K562 (cell line): ENCODE results near the gene AMBRA1. TPM values are rescaled to one million over a fixed set of nuclear protein-coding genes. Genes with fewer than 3 reads are reported as not detected.
A peak's percentile ranks its signal among the peaks of the same experiment; 100 is the strongest.

Source experiments
- CCNT2 ChIP-seq: IDR thresholded peaks from 2 replicates; pipeline ENCODE4 v1.6.1; 2011; ENCODE audit warnings: borderline replicate concordance, low read depth, mild to moderate bottlenecking, moderate library complexity, mixed read lengths, low read length; ENCODE audit not compliant: insufficient read length; ENCODE audit errors: extremely low read depth
- CEBPZ ChIP-seq: fragments of 150-350 bp; IDR thresholded peaks from 2 replicates; pipeline ENCODE4 v1.6.1; 2014; ENCODE audit warnings: low read depth, mild to moderate bottlenecking, low read length, borderline replicate concordance
- E2F6 ChIP-seq, 2 experiments: IDR thresholded peaks; 2 replicates each; pipeline ENCODE4 v1.6.1; 2011; ENCODE audit warnings: borderline replicate concordance in 1 of 2, control low read depth in 1 of 2, low read depth in 1 of 2, low read length in 1 of 2, mild to moderate bottlenecking in 1 of 2, mixed read lengths in 1 of 2, moderate library complexity in 1 of 2; ENCODE audit not compliant: insufficient read depth in 1 of 2, insufficient read length in 1 of 2, poor library complexity in 1 of 2, severe bottlenecking in 1 of 2; ENCODE audit errors: extremely low read depth in 1 of 2
- EHMT2 ChIP-seq: fragments of 450-650 bp; IDR thresholded peaks from 2 replicates; pipeline ENCODE4 v1.6.1; 2018; ENCODE audit warnings: antibody characterized with exemption
- FOXK2 ChIP-seq, 2 experiments: fragments of 450-650 bp; IDR thresholded peaks in 1 of 2; conservative IDR thresholded peaks in 1 of 2; 2 replicates each; pipeline ENCODE4 v1.6.1; 2016; ENCODE audit warnings: low read depth in 2 of 2, mild to moderate bottlenecking in 1 of 2
- KDM4B ChIP-seq, 2 experiments: fragments of 450-650 bp in 1 of 2; sonication (generic) in 1 of 2; IDR thresholded peaks; 2 replicates each; pipeline ENCODE4 v1.6.1; 2016 to 2017; ENCODE audit warnings: borderline replicate concordance in 2 of 2, antibody characterized with exemption in 1 of 2, low read depth in 1 of 2, mild to moderate bottlenecking in 1 of 2
- LEF1 ChIP-seq: fragments of 450-650 bp; IDR thresholded peaks from 2 replicates; pipeline ENCODE4 v1.6.1; 2016; ENCODE audit warnings: mild to moderate bottlenecking
- MCM5 ChIP-seq: fragments of 450-650 bp; IDR thresholded peaks from 2 replicates; pipeline ENCODE4 v1.6.1; 2016; ENCODE audit warnings: low read depth
- MXI1 ChIP-seq: IDR thresholded peaks from 2 replicates; pipeline ENCODE4 v1.6.1; 2011; ENCODE audit warnings: low read depth, mild to moderate bottlenecking, improper control_type of control experiment, low read length
- PHF8 ChIP-seq: fragments of 200-600 bp; sonication (generic); IDR thresholded peaks from 2 replicates; pipeline ENCODE4 v1.6.1; 2012; ENCODE audit warnings: mixed run types, mild to moderate bottlenecking, inconsistent platforms, low read length, moderate library complexity, borderline replicate concordance
- RBM22 ChIP-seq: fragments of 200-400 bp; formaldehyde crosslinking; IDR thresholded peaks from 2 replicates; pipeline ENCODE4 v1.6.1; 2018; ENCODE audit warnings: low read length, low read depth; ENCODE audit not compliant: poor library complexity, severe bottlenecking
- SFPQ ChIP-seq: fragments of 200-400 bp; formaldehyde crosslinking; IDR thresholded peaks from 2 replicates; pipeline ENCODE4 v1.6.1; 2017; ENCODE audit warnings: mild to moderate bottlenecking, low read depth, low read length, moderate library complexity
- SMAD2 ChIP-seq: fragments of 150-350 bp; IDR thresholded peaks from 2 replicates; pipeline ENCODE4 v1.6.1; 2014; ENCODE audit warnings: low read depth, mild to moderate bottlenecking, low read length
- SNIP1 ChIP-seq: fragments of 450-650 bp; IDR thresholded peaks from 2 replicates; pipeline ENCODE4 v1.7.1; 2017; ENCODE audit warnings: low read depth, mild to moderate bottlenecking
- USF1 ChIP-seq: sonication (generic); formaldehyde crosslinking; IDR thresholded peaks from 2 replicates; pipeline ENCODE4 v1.9.0; 2022; ENCODE audit warnings: mild to moderate bottlenecking, missing genetic modification reagents
- ZBTB43 ChIP-seq: sonication (generic); formaldehyde crosslinking; IDR thresholded peaks from 2 replicates; pipeline ENCODE4 v1.8.0; 2023; ENCODE audit warnings: mild to moderate bottlenecking, missing genetic modification reagents
- ZNF384 ChIP-seq: IDR thresholded peaks from 2 replicates; pipeline ENCODE4 v1.6.1; 2012; ENCODE audit warnings: low read depth, low read length, improper control_type of control experiment
- polyA plus RNA-seq, 8 experiments: library from polyadenylated mRNA; depleted of rRNA in 4 of 8; stranded (reverse) in 5 of 8; unstranded in 3 of 8; fragments of >200 nt; fragmentation: Nextera tagmentation in 2 of 8; fragmentation: Illumina TruSeq in 1 of 8; extraction: Ambion mirVana in 2 of 8; extraction: Trizol in 1 of 8; gene quantifications; 2 replicates each; pipeline versions ENCODE4 v1.2.1 to v1.2.3, GENCODE V29; 2011 to 2014; ENCODE audit warnings: inconsistent platforms in 1 of 8, missing spikeins in 1 of 8
- total RNA-seq, 7 experiments: library from RNA; depleted of rRNA in 6 of 7; stranded (reverse); fragments of >200 nt in 6 of 7; fragmentation: Illumina TruSeq in 2 of 7; extraction: Trizol in 2 of 7; gene quantifications; 2 replicates each; pipeline versions ENCODE4 v1.2.1 to v1.2.3, GENCODE V29; 2011 to 2021; ENCODE audit warnings: low replicate concordance in 1 of 7

Gene AMBRA1
- total and polyA plus RNA-seq, 9 of the 15 experiments (the other 6 are each of a cell fraction or from before 2014, with no cell fraction given) = 0.15 to 24.5 (median 13.0) TPM

GRCh38 chr11:46380340-46381047 lies 213.3 kb downstream of the AMBRA1 start (continued):
- TF ChIP-seq ZBTB43 (CRISPR knock-in tag) = no peak
- TF ChIP-seq PHF8 = peak; percentile 23; the same call in 1 of the 2 replicates
- no peak for TF ChIP-seq USF1
- no peak for TF ChIP-seq EHMT2
- no peak for TF ChIP-seq MXI1
- TF ChIP-seq ZNF384 = peak; percentile 96
- TF ChIP-seq FOXK2 (conservative IDR thresholded peaks at IDR 0.05 in 1 of 2, IDR thresholded peaks at IDR 0.05 in 1 of 2; ENCODE audit: low read depth in 2 of 2) = peak; percentile 90
- TF ChIP-seq E2F6 (IDR thresholded peaks at IDR 0.05; ENCODE audit: borderline replicate concordance in 1 of 2, extremely low read depth in 1 of 2, insufficient read depth in 1 of 2, insufficient read length in 1 of 2, low read depth in 1 of 2, low read length in 1 of 2, poor library complexity in 1 of 2, severe bottlenecking in 1 of 2) = peak in 1 of 2 experiments; percentile 62
- TF ChIP-seq RBM22 = no peak
- peak; percentile 38 for TF ChIP-seq CCNT2
- TF ChIP-seq SMAD2 = no peak
- no peak for TF ChIP-seq CEBPZ
- TF ChIP-seq LEF1 = peak; percentile 62; the same call in 1 of the 2 replicates
- TF ChIP-seq KDM4B (IDR thresholded peaks at IDR 0.05; ENCODE audit: borderline replicate concordance in 2 of 2, low read depth in 1 of 2) = 0 out of 4 replicates have a peak, but pooled peaks of 1 of the 2 experiments have one; percentile 51
- TF ChIP-seq MCM5 = no peak
- TF ChIP-seq SNIP1 = no peak
- TF ChIP-seq SFPQ = no peak
